GM21381 (cell line): ENCODE results near the gene DPH2.
A peak's percentile ranks its signal among the peaks of the same experiment; 100 is the strongest.

Experiments
- ATAC-seq: cut with Tn5 transposase; IDR thresholded peaks from one replicate; pipeline ENCODE4 v1.9.1; 2021; ENCODE audit warnings: mild to moderate bottlenecking, moderate library complexity; ENCODE audit not compliant: unreplicated experiment

Gene DPH2

DNA sequence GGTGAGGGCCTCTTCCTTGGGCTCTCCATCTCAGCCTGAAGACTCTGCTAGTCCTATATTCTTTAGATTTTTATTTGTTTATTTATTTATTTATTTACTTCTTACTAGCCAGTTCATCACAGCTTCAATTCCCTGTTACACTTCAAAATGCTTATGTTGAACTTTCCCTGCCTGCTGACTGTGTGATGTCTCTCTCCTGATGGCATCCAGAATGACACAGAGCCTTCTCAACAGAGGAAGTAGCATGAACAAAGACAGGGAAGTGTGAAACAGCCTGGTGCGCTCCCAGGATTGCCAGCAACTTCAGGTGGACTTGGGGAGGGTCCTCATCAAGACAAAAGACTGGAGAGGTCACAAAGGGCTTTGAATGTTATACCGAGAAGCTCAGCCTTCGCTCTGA is 27.4 kb upstream of the DPH2 start:
- ATAC-seq, result no peak

DNA sequence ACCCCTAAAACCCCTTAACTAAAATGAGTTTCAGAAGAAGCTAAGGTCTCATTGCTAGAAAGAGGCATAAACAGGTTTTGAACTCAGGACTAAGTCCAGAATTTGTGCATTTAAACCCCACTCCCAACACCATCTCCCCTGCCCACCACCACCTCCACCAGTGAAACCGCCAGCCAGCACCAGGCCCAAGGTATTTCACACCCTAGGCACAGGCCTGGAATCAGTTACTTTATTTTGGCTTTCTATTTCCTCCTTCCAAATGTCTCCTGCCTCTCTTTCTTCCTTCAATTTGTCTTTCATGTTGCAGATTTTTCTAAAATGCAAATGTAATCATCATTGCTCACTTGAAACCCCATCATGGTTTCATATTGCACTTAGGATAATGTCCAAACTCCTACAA is 24.9 kb upstream of the DPH2 start:
- no peak for ATAC-seq

DNA sequence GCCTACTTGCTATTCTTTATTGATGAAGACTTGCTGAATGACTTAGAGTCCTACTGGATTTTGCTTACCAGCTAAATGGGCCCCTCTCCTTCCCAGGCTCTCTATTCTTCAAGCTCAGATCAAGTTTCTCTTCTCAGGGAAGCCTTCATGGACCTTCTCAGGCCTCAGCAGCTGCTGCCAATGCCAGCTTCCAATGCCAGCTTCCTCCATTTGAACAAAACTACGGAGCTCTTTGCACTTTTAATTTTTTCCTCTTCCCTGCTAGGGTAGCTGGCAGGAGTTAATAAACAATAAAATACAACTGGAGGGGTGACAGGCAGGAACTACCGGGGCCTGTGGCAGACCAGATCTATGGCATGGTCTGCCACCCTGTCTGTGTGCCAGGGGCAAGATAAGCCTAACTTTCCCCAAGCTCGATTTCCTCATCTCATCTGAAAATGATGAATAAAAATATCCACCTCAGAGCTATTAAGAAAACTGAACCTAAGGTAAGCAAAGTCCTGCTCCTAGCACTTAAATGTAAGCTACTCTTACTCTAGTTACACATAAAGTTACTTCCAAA is 24.1 kb upstream of the DPH2 start:
- ATAC-seq, result no peak

DNA sequence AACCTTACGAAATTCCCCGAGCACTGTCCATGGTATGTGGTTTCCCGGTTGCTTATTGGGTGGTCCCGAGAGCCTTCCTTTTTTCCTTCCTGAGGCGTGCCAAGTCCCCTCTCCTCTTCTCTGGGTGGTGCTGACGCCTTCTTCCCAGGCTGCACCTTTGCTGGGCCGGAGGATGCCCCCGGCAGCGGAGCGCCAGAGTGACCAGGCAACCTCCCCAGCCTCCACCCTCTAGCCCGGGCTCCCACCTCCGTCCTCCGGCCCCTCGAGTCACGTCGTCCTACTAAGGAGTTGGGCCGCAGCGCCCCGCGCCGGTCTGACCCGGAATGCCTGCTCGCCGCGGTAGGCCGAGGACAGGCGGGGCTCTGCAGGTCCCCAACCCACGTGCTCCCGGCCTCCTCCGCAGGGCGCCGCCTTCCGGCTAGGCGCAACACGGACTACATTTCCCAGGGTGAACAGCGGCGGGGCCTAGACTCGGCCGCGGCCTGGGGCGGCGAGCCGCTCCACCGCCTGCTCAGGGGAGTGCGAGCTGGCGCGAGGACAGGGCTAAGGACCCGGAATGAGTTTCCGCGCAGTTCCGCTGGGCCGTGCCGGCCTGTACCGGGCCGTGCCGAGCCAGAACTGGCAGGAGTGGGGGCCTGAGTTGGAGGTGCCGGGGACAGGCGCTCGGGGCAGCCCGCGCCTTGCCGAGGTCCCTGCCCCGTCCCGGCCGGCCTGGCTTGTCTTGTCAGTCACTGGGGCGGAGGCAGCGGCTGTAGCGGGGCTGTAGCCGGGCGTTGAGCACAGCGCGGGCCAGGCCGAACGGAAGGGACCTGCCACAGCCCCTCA is 23.4 kb upstream of the DPH2 start, which contains the start of gene IPO13:
TSS of gene IPO13 (plus strand) at position 715 of the 825 bp plus-strand sequence. CDS start 651 bp downstream, outside the sequence.
- ATAC-seq, result peak; percentile 89

DNA sequence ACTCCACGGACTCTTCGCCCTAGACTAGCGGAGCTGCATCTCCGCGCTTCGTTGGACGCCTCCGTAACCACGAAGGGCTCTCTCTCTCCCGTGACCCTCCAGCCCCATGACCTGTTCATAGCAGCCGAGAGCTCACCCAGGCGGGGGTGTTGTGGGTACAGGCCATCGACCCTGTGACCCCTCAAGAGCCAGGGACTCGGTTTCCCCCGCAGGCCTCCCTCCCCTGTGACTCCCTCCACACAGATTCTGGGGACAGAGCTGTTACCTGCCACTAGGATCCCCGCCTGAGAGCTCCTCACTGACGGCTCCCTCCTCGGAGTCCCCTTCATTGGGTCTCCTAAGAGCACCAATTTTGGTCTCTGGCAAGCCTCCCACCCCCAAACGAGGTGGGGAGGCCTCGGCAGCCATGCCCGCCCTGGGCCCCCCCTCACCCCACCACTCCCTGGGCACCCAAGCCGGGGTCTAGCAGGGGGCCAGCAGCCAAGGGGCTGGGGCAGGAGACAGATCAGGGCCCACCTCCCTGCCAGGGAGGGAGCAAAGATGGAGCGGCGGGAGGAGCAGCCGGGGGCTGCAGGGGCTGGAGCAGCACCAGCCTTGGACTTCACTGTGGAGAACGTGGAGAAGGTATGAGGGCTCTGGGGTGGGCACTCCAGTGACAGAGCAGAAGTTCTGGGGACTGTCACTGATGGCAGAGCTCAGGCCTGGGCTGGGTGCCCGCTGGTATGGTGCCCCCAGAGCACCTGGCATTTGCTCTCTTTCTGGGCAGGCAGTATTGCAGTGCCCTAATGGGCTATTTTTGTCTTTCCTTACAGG is 22.5 kb upstream of the DPH2 start:
- no peak for ATAC-seq

DNA sequence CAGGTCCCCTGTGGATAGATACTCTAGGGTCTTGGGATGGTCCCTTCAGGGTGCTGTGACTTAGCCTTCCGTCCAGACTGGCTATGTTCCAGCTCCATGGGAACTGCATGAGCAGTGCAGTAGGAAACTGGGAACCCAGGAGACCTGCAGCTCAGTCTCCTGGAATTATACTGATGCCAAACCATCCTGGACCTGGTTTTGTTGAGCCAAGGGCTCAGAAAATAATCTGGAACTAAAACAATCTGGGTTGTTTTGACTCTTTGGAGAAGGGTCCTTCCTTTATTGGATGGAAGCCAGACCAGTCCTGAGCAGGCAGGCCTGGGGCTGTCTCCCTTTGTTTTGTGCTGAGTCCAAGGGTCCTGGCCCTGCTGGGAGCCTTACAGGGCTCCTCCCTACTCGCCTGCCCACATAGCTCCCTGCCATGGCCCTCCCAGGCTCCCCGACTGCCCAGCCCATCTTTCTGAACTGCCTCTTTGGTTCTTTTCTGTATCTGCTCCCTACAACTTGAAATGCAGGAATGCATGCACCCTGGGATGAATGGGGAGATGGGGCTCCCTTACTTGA is 21.9 kb upstream of the DPH2 start:
- no peak for ATAC-seq

DNA sequence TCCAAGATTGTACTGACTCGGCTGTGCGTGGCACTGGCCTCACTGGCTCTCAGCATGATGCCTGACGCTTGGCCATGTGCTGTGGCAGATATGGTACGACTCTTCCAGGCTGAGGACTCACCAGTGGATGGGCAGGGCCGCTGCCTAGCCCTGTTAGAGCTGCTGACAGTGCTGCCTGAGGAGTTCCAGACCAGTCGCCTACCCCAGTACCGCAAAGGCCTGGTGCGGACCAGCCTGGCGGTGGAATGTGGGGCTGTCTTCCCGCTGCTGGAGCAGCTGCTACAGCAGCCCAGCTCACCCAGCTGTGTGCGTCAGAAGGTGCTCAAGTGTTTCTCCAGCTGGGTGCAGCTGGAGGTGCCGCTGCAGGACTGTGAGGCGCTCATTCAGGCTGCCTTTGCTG is 20.1 kb upstream of the DPH2 start:
- no peak for ATAC-seq

DNA sequence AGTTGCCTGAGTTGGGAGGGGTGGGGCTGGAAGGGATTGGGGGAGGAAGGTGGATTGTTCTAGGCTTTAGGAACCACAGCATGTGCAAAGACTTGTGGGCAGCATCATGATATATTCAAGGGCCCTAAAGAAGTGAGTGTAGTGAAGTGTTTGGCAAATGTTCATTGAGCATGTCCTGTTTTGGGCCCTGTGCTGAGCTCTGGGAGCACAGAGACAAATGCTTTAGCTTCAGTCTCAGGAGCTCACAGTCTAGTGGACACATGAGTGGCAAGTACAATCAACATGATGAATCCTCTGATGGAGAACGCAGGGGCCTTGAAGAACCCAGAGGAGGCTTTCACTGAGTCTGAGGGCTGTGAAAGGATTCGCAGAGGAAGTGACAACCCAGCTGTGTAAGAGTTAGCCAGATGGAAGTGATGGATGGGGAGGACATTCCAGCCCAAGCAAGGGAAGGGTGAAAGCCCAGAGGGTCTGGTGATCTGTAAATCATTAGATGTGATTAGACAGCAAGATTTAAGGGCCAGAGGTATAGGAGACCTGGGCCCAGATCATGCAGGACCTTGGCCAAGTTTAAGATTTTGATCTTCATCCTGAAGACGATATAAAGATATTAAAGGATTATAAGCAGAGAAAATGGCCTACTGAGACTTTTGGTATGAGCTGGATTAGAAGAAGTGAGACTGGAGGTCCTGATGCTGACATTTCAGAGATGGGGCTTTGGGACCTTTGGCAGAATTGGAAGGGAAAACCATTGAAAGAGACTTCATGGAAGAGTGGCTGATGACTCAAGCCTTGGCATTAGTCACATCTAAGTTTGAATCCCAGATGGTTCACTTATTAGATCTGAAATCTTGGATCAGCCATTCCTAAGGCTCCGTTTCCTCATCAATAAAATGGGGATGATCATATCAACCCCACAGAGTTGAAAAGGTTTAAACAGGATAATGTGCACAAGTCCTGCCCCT is 18.5 kb upstream of the DPH2 start:
- no peak for ATAC-seq

DNA sequence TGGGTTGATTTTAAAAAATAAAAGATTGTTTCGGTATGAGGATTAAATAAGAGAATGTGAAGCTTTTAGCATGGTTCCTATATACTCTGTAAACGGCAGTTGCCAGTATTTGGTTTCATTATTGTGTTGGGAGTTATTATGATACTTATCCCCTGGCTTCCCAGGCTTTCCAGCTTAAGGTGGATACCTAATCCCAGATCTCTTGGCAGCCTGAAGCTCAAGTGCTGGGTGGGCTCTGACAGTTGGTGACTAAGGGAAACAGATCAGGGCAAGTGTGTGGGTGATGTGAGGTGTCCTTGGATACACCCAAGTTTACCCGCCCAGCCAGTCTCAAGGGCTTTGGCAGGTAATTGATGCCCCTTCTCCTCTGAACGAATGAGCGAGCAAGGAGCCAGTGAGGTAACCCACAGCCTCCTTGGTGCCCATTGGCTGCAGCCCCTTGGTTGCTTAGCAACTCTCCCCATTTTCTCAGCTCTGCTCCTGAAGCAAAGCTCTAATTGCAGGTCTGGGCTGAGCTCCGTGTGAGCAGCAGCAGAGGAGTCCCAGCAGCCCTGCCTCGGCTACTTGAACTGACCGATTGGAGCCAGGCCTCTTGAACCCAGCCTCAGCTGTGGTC is 17.0 kb upstream of the DPH2 start:
- ATAC-seq, result no peak

DNA sequence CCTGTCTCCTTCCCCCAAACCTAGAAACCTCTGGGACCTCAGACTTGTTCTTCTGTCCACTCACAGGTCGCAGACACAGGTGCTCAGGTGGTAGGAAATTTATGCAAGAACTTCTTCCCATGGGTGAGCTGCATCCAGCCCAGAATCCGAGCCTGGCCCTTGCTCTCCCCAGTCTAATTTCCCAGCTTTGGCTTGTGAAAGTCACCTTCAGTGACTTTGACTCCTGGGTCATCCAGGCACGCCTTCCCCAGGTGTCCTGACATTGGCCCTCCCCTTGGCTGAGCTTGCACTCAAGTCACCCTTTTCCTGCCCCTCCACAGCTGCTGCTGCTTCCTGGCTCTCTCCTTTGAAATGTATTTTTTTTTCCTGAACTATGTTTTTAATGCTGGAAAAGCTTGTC is 16.4 kb upstream of the DPH2 start:
- ATAC-seq, result no peak

DNA sequence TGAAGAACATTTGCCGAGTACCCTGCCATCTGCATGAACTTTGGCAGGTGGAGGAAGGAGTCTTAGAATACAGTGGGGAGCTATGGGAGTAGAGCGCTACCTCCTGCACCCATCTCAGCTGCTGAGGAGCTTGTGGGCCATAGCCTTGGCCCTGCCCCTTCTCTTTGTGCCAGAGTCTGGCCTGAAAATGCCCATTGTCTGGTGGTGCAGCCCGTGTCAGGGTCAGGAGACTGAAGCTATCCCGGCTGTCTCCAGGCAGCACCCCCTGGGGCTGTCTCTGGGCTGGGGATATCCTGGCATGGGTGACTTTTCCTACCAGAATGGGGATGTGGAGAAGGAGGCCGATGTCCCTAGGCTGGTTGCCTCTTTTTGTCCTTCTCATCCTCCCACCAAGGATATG is 15.8 kb upstream of the DPH2 start:
- ATAC-seq, result no peak

DNA sequence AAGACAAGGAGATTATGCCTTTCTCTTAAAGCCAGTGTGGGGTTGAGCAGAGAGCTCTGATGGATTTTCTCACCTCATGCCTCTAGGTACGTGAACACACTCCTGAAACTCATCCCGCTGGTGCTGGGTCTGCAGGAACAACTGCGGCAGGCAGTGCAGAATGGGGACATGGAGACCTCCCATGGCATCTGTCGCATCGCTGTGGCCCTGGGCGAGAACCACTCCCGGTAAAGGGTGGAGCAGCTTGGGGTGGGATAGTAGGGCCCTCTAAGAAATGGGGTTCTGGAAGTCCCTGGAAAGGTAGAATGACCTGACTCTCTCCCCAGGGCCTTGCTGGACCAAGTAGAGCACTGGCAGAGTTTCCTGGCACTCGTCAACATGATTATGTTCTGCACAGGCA is 13.6 kb upstream of the DPH2 start:
- ATAC-seq, result no peak

DNA sequence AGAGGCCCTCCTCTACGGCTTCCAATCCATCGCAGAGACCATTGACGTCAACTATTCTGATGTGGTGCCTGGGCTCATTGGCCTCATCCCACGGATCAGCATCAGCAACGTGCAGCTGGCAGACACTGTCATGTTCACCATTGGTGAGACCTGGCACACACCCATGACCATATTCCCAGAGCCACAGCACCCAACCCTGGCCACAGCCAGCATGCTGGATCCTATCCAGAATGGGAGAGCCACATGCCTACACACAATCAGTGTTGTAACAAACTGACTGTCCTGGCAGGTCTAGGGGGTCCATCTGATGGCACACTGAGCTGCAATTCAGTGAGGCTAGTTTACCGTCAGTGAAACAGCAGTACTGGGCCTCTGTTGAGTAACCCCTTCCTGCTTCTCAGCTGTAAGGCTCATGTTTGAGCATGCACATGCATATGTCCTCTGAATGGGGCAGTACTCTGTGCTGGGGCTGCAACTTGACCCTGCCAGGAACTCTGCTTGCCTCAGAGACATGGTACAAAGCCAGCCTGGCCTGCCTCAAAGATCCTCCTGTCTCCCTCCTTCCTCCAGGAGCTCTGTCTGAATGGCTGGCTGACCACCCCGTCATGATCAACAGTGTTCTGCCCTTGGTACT is 12.3 kb upstream of the DPH2 start:
- ATAC-seq, result no peak

DNA sequence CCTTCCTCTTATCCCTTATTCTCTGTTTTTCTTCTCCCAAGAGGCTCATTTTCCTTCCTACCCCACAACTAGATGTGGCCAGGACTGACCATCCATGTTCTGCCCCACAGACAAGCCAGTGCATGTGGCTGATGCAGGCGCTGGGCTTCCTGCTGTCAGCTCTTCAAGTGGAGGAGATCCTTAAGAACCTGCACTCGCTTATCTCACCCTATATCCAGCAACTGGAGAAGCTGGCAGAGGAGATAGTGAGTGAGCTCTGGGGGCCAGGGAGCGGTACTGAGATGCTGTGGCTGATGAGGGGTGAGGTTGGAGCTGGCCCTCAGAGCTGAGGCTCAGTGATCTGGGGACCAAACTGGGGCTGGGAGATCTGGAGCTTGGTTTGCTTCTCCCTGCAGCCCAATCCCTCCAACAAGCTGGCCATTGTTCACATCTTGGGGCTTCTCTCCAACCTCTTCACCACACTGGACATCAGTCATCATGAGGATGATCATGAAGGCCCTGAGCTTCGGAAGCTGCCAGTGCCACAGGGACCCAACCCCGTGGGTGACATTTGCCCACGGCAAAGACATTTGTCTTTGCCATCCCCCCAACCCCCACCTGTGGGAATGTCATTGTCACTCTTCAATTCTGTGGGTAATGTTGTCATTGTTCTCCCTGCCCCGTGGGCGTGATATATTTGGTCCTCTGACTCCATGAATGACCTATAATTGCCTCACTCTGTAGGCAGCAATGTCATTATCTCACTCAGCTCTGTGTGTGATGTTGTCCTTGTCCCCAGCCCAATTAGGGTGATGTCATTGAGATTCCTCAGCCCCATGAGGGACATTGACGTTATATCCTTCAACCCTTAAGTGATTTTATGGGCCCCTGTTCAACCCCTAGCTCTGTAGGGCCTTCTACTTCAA is 11.2 kb upstream of the DPH2 start:
- no peak for ATAC-seq

DNA sequence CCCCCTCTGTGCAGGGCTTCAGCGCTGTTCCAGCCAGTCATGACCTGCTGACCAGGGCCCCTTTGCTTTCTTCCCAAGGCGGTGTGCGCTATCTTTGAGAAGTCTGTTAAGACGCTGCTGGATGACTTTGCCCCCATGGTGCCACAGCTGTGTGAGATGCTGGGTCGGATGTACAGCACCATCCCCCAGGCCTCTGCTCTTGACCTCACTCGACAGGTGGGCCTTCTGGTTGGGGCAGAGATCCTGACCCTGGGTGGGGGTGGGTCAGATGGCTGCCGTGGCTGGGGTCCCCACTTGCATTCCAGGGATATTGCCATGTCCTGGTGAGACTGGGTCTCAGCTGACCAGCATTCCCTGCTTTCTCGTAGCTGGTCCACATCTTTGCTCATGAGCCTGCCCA is 9.0 kb upstream of the DPH2 start:
- no peak for ATAC-seq

DNA sequence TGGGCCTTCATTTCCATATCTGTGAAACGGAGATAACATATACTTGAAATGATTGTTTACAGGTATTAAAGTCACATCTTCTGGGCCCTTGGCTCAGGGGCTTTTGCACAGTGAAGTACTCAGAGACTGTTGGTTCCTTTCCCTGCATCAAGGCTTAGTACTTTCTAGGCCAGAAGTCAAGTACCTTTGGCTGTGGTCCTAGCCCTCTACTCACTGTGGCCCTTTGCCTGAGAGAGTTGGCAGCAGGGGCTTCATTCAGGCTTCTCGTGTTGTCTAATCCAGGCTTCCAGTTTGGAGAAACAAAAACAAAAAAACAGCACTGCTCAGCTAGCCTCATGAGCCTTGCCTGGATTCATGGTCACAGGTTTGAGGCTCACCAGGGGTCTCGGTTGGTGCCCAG is 8.1 kb upstream of the DPH2 start:
- ATAC-seq, result no peak

DNA sequence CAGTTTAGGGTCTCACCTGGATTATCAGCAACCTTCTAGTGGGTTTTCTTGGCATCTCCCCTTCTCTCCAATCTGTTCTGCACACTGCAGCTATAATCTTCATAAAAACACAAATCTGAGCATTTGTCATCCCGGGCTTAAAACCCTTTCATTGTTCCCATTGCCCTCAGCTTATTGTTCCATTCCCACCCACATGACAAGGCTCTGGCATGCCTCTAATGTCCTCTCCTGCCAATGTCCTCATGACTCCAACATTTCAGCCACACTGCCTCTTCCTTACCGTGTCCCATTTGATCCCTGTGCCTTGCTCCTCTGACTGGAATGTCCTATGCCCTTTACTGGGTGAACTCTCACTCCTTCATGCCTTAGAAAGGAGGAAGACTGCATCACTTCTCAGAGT is 7.5 kb upstream of the DPH2 start:
- no peak for ATAC-seq

DNA sequence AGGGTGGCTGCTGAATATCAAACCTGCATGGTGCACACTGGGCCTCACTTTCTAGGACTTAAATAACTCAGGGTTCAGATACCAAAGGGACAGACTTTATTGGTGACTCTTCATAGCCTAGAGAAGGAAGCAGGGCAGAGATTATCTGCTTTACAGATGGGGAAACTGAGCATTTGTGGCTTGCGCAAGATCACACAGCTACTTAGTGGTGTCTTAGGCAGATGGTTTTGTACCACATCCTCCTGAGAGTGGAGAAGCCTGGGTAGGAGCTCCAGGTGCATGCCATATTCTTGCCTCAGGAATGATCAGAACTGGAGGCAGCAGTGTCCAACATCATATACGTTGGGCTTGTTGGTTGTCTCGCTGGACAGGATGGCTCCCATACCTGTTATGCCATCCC is 6.8 kb upstream of the DPH2 start:
- no peak for ATAC-seq
